Transverse colon (tissue), 4 donors: ENCODE data around the gene POC1B.

Source experiments
- CTCF ChIP-seq, 5 experiments: fragments of 200-600 bp in 3 of 5; fragments of 450-650 bp in 2 of 5; sonication (generic) in 3 of 5; IDR thresholded peaks; 1 replicate in 2 of 5; 2 replicates in 3 of 5; pipeline ENCODE4 v1.5.1; 2016 to 2017; ENCODE audit warnings: antibody characterized with exemption in 5 of 5, inconsistent platforms in 3 of 5, mild to moderate bottlenecking in 2 of 5, moderate library complexity in 1 of 5
- EP300 ChIP-seq: sonication (generic); formaldehyde crosslinking; IDR thresholded peaks from one replicate; pipeline ENCODE4 v1.6.1; 2017; ENCODE audit warnings: antibody characterized with exemption, low read depth
- POLR2A ChIP-seq: fragments of 450-650 bp; IDR thresholded peaks from one replicate; pipeline ENCODE4 v1.6.1; 2016; ENCODE audit warnings: antibody characterized with exemption, mild to moderate bottlenecking, moderate library complexity
- POLR2AphosphoS5 ChIP-seq, 3 donors: sonication (generic); formaldehyde crosslinking; IDR thresholded peaks; one replicate each; pipeline ENCODE4 v1.6.1; 2016; ENCODE audit warnings: antibody characterized with exemption in 3 of 3

DNA sequence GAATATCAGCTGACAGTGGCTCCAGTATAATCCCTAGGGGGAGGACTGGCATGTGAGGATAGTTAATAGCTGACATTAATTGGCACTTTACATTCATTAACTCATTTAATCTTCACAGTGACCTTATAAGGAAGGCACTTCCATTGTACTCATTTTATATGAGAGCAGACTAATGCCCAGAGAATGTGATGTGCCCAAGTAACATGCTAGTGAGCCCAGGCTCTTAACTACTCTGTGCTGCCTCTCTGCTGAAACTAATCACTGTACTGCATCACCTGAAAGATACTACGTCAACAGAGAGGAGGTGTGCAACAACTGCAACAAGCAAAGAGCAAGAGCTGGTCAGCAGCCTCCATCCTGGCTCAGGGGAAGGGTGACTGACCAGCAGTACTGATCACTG lies 41.4 kb downstream of the POC1B start:
- TF ChIP-seq CTCF (IDR thresholded peaks at IDR 0.05) (no peak), POLR2A (no peak), EP300 (no peak), POLR2AphosphoS5 (IDR thresholded peaks at IDR 0.05) (no peak)
